T47D (cell line): ENCODE measurements around the gene RRAS.

Experiments
- DNase-seq, 2 experiments: peaks; one replicate each; pipeline versions ENCODE4 v3.0.0 to v3.0.0-alpha.2; 2011 to 2012; ENCODE audit warnings: low read depth in 1 of 2, low spot score in 1 of 2
- JUND ChIP-seq: IDR thresholded peaks from 2 replicates; pipeline ENCODE4 v1.6.1; 2012; ENCODE audit warnings: low read depth
- in situ Hi-C: cut with HindIII; loops from 2 replicates; pipeline ENCODE4 v1.10.0; 2016; ENCODE audit warnings: low sequenced_read_pairs, low pct_unique_long_range_greater_than_20kb

Gene RRAS

DNA sequence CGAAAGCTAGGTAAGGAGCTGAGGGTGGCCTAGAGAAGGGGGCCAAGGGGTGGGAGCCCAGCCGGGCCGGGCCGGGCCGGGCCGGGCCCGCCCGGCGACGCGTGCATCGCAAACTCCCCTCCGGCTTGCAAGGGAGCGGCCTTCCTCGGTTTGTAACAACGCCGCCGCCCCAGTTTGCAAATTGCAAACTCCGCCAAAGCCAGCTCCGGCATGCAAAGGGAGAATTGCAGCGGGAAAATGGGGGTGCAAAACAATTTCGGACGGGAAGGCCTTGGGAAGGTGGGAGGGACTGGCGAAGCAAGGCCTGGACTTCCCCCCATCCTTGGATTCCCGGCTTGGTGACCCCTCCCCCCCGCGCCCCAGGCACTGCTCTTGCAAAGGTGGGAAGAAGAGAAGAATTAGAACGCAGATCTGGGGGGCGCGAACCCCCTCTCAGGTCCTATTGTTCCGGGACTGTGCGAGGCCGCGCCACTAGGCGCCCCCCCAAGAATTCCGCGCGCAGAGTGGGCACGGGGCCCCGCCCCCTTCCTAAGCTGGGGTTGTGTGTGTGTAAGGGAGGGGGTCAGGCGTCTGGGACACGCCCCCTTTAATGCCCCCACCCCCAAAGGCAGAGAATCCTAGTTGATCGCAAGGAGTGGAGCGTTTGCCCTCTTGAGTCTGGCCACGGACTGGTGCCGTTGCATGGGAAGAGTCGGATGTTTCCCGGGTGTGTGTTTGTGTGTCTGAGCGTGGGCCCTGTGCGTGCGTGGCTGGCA, 48.0 kb downstream of the RRAS start:
- DNase-seq = peak in 1 of 2 experiments; percentile 67
- in situ Hi-C loops = no loop called here
- TF ChIP-seq JUND = no peak

DNA sequence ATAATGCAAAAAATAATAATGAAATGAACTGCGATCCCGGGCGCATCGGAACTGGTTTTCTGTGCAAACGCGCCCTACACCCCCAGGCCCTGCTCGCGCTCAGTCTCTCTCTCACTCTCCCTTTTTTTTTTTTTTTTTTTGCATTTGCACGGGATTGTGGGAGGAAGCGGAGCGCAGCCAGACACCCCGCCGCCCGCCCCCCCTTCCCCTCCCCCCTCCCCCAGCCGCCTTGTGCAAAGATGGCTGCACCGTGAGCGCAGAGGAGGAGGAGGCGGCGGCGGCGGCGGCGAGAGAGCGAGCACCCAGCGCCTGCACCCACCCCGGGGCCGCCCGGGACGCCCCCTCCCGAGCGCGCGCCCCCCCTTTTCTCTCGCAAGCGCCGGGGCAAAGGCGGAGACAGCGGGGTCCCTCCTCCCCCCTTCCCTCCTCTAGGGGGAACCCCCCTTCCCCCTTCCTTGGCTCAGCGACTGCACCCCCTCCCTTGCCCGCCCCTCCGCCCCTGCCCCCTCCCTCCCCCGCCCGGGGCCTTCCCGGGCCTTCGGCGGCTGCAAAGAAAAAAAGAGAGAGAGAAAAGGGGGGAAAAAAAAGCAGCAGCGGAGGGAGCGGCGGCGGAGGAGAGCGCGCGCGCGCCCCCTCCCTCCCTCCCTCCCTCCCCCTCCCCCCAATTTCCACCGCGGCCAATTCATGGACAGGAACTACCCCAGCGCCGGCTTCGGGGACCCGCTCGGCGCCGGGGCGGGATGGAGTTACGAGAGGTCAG, 48.8 kb downstream of the RRAS start, which contains the start of gene PRR12:
Gene PRR12, plus strand, starts transcription at position 212 of the 760 bp plus-strand sequence. Its CDS starts 473 bp downstream, at position 685.
- in situ Hi-C loops = no loop called here
- TF ChIP-seq JUND = no peak
- DNase-seq = peak; percentile 50 to 78

DNA sequence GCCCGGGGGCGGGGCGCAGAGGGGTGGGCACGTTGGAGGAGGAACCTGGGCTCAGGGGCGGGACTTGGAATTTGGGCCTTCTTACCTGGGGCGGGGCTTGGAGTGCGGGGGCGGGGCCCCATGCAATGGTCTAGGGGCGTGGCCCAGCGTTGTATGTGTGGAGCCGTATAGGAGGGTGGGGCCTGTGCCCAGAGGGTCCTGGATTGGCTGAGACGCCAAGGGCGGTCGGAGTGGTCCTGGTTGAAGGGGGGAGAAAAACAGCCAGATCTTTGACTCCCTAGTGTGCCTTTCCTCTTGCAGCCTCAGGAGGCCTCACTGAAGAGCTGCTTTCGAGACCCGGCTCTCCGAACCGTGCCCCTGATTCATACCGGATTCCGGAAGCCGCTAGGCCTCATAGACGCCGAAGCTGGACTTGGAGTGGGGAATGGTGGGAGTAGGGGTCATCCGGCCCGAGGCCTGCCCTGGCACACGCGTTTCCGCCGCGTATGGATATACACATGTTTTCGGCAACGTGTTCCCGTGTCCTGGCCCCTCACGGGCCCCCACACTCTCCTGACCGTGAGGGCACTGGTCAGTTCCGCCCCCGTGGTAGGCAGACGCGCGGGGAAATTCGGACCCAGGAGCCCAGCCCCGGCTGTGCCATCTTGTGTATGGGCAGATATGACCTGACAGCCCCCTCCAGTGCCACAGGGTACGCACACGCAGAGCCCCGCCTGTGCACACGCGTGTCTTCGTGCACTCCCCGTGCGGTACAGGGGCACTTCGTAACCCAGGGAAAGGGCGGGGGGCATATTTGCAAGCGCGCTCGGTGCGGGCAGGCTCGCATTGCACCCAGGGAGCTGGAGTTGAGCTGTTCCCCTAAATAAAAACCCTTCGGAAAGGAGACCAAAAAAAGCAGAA, 49.6 kb downstream of the RRAS start:
- in situ Hi-C loops = no loop called here
- peak; percentile 84 to 97 for DNase-seq
- no peak for TF ChIP-seq JUND

DNA sequence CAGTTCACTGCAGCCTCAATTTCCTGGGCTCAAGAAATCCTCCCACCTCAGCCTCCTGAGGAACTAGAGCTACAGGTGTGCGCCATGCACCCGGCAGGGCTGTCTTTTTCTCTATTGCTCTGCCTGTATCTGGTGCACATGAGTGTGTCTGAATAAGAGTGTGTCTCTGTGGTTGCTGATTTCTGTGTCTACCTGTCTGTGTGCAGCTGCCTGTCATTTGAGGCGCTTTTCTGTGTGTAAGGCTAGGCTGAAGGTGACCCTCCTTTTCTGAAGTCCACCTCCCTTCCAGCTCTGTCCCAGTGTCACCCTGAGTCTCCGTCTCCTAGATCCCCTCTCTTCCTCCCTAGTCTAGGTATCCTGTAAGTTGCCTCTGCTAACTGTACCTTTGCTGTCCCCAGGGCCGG, 50.4 kb downstream of the RRAS start:
- DNase-seq = no peak
- TF ChIP-seq JUND = no peak
- in situ Hi-C loops = no loop called here

DNA sequence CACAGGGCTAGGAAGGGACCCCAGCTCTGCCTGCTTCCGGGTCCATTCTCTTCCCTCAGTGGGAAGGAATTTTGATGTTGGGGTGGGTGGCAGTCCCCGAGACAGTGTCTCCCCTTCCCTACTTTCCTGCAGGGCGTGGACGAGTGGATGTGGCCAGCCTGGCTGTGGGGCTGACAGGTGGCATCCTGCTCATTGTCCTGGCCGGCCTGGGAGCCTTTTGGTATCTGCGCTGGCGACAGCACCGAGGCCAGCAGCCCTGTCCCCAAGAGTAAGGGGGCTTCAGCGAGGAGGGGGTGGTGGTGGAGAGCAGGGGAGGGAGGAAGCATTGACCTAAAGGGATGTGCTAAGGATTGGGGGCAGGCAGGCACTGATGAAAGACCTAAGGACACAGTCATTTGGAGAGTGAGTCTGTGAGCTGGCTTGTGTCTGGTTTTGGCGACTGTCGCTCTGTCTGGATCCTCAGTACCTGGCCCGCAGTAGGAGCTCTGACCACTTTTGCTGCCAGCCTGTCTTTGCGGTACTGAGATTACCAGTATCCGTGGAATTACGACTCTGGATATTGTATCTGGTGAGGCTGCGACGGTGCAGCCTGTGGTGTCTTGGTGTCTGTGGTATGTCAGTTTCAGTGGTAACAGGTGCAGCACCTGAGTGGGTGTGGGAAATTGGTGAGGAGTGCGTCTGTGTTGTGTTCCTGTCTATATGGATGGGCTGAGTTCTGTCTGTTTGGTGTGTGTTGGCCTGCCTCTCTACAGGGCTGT, 51.4 kb downstream of the RRAS start:
- TF ChIP-seq JUND = no peak
- in situ Hi-C loops = no loop called here

DNA sequence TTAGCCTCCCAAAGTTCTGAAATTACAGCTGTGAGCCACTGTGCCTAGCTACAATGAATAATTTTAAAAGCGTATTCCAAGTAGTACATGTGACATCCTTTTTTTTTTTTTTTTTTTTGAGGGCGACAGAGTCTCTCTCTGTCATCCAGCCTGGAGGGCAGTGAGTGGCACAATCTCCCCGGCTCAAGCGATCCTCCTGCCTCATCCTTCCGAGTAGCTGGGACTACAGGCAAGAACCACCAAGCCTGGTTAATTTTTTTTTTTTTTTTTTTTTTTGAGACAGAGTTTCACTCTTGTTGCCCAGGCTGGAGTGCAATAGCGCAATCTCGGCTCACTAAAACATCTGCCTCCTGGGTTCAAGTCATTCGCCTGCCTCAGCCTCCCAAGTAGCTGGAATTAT, 52.7 kb downstream of the RRAS start:
- in situ Hi-C loops = no loop called here

More for the DNA sequence above, 51.4 kb downstream of the RRAS start:
- DNase-seq = no peak

More for the DNA sequence above, 52.7 kb downstream of the RRAS start:
- no peak for TF ChIP-seq JUND
- no peak for DNase-seq
